HT1080 (cell line): Measurements from ENCODE around the gene GABRA1. TPM values are rescaled to one million over a fixed set of nuclear protein-coding genes. Genes with fewer than 3 reads are reported as not detected.

Source experiments
- DNase-seq: peaks from one replicate; pipeline ENCODE4 v3.0.0-alpha.2; 2015; ENCODE audit warnings: low read depth
- polyA plus RNA-seq, 2 experiments: library from polyadenylated mRNA; depleted of rRNA; stranded (reverse); fragments of >200 nt; gene quantifications; 2 replicates each; pipeline ENCODE4 v1.2.3, GENCODE V29; 2015
- total RNA-seq: library from RNA; depleted of rRNA; stranded (reverse); fragments of >200 nt; shearing (Covaris generic); gene quantifications from 2 replicates; pipeline ENCODE4 v1.2.3, GENCODE V29; 2014; rRNA removed

The GABRA1 gene
- total RNA-seq: not detected in 2 replicates
- not detected in 2 replicates for polyA plus RNA-seq (2015; cell fraction: cytosol; rRNA removed)
- not detected in 2 replicates for polyA plus RNA-seq (2015; cell fraction: nucleus; rRNA removed)

DNA sequence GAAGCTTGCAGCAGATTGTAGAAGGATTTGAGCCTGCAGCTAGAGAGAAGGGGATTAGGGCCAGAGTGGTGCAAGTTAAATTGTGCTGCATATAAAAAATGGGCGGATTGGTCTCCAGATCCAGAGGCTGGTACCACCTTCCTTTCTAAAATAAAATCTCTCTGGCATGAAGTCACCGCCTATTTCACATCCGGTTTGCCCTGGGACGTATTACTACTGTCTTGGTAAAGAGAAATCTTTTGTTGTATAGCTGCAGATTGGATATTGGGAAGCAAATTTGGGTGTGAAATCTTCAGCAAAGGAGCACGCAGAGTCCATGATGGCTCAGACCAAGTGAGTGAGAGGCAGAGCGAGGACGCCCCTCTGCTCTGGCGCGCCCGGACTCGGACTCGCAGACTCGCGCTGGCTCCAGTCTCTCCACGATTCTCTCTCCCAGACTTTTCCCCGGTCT lies at the start of gene GABRA1:
TSS of gene GABRA1 (plus strand) at position 180 of the 451 bp plus-strand sequence. CDS start 2,691 bp downstream, outside the sequence.
- no peak for DNase-seq

DNA sequence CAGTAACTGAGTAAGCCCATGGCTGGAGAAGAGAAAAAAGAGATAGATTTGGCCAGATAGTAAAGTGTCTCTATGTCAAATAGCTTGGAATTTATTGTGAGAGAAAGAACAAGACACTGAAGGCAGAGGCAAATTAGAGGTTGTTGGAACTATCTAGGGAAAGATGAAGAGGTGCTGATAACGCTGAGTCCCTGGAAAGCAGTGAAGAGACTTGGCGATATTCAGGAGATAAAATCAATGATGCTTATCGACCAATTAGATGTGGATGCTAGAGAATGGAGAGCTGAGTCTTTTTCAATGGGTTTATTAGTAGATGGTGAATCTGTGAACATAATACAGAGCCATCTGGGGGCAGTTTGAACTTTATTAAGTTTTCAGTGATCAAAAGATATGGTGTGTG lies 48.6 kb upstream of the GABRA1 start:
- DNase-seq: no peak

DNA sequence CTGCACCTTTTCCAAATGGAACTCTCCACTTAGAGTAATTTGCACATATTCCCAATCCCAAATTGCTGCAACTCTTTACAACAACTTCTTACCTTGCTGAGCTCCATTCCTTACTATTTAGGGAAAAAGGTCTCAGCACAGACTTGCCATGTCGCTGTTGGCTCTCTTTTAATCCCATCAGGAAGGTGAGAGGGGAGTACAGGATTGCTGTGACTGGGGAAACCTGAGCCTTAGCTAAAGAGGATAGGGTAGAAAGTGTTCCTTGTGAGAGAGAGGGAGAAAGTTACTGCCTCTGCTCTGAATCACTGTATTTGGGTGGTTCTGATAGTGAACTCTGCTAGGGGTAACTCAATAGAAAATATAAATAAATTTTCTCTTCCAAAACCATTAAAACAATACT lies 43.7 kb upstream of the GABRA1 start:
- DNase-seq: no peak

DNA sequence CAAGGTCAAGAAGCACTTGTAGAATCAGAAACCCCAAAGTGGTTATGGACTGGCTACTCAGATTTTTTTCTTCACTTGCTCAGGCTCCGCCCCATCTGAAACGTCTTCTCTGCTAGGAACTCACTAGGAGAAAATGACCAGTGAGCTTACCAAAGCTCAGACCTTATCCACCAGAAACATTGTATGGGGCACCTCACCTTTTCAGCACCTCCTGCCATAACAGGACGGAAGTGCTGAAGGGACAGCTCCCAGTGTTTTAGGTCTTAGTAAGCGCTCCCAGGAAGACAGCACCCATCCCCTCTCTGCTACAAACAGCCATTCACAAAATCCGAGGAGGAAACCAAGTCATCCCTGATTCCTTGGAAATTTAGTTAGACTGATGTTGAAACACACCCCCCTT lies 1.2 kb upstream of the GABRA1 start:
- DNase-seq: peak; percentile 13

GRCh38 chr5:161847447-161847846 lies 473 bp upstream of the GABRA1 start:
- DNase-seq: no peak

GRCh38 chr5:161850491-161850890 lies 2.6 kb downstream of the GABRA1 start:
- DNase-seq: no peak

DNA sequence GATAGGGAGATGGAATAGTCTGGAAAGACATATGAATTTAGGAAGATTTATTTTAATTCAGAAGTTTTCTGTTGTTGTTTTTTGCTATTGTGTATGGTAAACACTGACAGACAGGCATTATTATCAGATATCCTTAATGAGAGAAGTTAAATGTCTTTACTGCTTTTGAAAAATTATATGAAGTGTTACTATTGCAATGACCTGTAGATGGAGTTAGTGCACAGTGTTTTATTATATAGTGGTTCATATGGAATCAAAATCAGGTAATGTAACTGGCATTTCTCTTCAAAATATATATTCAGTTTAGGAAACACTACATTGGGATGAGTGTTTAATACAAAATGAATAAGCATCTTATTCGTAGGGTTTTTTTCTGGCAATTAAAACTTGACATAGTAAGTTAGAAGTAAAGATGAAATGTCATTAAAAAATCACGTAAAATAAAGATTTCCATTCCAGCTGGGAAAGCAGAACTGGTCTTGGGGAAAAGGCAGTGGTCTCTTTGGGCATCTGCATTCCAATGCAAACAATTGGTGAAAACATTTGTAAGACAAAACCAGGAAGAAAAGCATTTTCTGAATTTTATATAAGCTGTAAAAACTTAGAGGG lies 3.9 kb downstream of the GABRA1 start:
- DNase-seq: no peak

- no peak for DNase-seq
Observed at GRCh38 chr5:161857358-161857757, 9.4 kb downstream of the GABRA1 start.

- DNase-seq: no peak
Observed at GRCh38 chr5:161863259-161863658, 15.3 kb downstream of the GABRA1 start.

GRCh38 chr5:161863811-161864210 lies 15.9 kb downstream of the GABRA1 start:
- DNase-seq: no peak

DNA sequence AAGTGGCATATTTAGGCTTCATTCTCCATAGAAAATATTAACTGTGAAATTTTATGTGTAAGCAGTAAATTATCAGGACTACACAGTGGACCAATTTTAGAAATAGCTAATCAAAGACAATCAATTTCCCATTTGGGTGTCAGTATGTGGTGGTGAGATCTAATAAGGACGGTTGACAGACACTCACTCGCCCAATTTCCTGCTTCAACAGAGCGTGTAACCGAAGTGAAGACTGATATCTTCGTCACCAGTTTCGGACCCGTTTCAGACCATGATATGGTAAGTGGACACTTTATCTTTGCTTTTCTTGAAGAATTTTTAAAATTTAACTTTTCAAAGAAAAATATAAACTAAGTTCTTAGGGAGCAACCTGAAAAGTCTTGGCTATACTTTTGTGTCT lies 17.6 kb downstream of the GABRA1 start:
- DNase-seq: no peak

- no peak for DNase-seq
Observed at GRCh38 chr5:161889971-161890370, 42.1 kb downstream of the GABRA1 start.

DNA sequence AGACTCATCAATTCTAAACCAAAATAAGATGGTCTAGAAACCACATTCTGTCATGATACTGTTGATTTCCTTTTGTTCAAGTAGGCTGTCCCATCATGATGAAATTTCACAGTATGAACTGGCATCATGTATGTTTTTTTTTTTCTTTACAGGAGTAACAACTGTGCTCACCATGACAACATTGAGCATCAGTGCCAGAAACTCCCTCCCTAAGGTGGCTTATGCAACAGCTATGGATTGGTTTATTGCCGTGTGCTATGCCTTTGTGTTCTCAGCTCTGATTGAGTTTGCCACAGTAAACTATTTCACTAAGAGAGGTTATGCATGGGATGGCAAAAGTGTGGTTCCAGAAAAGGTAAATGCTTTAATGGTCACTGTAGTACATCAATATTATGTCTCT lies 47.6 kb downstream of the GABRA1 start:
- DNase-seq: no peak

DNA sequence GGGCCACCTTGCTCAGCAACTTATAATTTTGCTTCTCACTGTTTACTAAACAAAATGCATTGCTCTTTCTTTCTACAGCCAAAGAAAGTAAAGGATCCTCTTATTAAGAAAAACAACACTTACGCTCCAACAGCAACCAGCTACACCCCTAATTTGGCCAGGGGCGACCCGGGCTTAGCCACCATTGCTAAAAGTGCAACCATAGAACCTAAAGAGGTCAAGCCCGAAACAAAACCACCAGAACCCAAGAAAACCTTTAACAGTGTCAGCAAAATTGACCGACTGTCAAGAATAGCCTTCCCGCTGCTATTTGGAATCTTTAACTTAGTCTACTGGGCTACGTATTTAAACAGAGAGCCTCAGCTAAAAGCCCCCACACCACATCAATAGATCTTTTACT lies 49.1 kb downstream of the GABRA1 start:
- no peak for DNase-seq

DNA sequence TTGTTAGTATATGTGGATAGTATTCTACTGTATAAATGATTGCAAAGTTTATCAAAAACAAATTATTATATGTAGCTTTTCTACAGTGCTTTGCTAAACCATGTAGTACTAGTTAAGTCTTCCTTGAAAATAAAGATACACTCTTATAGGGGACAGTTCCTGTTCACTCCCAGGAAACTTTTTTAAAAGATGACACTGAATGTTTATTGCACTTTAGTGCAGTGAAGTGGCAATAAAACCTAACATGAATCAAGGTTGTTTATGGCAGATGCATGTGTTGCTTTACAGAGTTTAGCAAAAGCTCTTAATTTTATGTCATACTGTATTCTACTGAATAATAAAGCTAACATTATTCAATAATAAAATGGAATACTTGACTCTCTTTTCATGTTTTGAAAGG lies 51.7 kb downstream of the GABRA1 start:
- no peak for DNase-seq

GRCh38 chr5:161900981-161901380 lies 53.1 kb downstream of the GABRA1 start:
- DNase-seq: no peak

GRCh38 chr5:161921781-161922180 lies 73.9 kb downstream of the GABRA1 start:
- DNase-seq: no peak

DNA sequence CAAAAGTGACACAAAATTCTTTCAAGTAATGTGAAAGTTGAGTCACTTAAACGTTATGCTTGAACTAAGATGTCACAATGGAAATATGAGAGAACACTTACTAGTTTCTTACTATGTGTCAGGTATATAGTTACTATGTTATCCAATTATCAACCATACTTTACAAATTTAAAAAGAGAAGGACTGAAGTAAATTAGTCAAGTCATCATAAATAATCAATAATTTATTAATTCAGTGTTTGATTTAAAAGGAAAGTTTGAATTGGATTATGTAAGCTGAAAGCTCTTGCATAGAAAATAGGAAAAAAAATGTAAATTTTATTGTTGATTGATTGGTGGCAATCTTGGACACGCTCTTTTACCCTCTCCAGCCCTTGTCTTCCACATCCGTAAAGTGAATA lies 76.3 kb downstream of the GABRA1 start:
- no peak for DNase-seq

GRCh38 chr5:161925960-161926359 lies 78.0 kb downstream of the GABRA1 start:
- DNase-seq: no peak

- DNase-seq: peak; percentile 12
Observed at GRCh38 chr5:161934486-161934885, 86.6 kb downstream of the GABRA1 start.

DNA sequence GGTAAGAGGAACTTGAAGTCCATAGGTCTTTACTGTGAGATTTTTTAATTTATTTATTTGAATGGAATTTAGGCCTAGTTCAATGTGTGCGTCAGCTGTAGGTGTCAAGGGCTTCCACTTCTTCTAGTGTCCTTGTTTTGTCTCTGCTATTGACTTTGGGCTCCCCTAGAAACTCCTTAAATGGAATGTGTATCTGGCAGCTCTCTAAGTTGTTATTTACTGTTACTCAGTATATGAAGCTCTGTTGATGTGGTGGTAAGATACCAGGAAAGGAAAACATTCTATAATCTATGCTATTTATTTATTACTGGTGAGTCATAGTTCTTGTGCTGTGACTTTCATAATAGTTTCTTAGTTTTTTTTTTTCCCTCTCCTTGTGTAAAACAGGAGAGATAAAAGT lies 97.1 kb downstream of the GABRA1 start:
- no peak for DNase-seq

DNA sequence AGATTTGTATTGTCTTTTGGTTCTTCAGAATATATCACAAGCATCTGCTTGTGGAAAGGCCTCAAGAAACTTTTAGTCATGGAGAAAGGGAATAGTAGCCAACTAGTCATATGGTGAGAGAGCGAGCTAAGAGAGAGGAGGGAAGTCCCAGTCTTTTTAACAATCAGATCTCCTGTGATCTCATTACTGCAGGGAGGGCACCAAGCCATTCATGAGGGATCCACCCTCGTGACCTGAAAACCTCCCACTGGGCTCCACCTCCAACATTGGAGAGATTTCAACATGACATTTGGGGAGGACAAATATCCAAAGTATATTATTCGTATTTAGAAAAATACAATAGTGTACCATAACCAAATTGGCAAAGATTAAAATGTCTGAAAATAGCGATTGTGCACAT lies 99.0 kb downstream of the GABRA1 start:
- DNase-seq: no peak
